Liver (tissue), 3 donors: ENCODE measurements around the gene CDSN.

Source experiments
- CTCF ChIP-seq: fragments of 150-350 bp; IDR thresholded peaks from 2 replicates; pipeline ENCODE4 v1.5.1; 2017; ENCODE audit warnings: improper control_type of control experiment, low read depth, low read length; ENCODE audit not compliant: missing input control
- EGR1 ChIP-seq, 2 donors: IDR thresholded peaks; 2 replicates each; pipeline ENCODE4 v1.6.1; 2016 to 2018; ENCODE audit warnings: antibody characterized with exemption in 2 of 2, low read depth in 2 of 2
- HNF4A ChIP-seq, 2 donors: conservative IDR thresholded peaks; 2 replicates each; pipeline ENCODE4 v1.6.1; 2016; ENCODE audit warnings: antibody characterized with exemption in 2 of 2, mild to moderate bottlenecking in 2 of 2
- RAD21 ChIP-seq, 2 donors: IDR thresholded peaks; 2 replicates each; pipeline ENCODE4 v1.6.1; 2016; ENCODE audit warnings: antibody characterized with exemption in 2 of 2, mild to moderate bottlenecking in 2 of 2
- REST ChIP-seq: IDR thresholded peaks from 2 replicates; pipeline ENCODE4 v1.6.1; 2016; ENCODE audit warnings: antibody characterized with exemption, mild to moderate bottlenecking
- donor health status: healthy.
- donor health status: healthy.

- TF ChIP-seq REST (no peak), CTCF (no peak), EGR1 (IDR thresholded peaks at IDR 0.05; ENCODE audit: low read depth in 2 of 2) (no peak), RAD21 (IDR thresholded peaks at IDR 0.05) (no peak), HNF4A (conservative IDR thresholded peaks at IDR 0.05) (no peak)
Observed at GRCh38 chr6:31145386-31145785, 25.1 kb upstream of the CDSN start.
